ENCODE data around the gene ACP7.
"Not testable (repeated sequence)": the region's sequence is repeated elsewhere in the genome, so short reads cannot be mapped to it uniquely, and the experiment has no call there.

ACP7 gene

DNA sequence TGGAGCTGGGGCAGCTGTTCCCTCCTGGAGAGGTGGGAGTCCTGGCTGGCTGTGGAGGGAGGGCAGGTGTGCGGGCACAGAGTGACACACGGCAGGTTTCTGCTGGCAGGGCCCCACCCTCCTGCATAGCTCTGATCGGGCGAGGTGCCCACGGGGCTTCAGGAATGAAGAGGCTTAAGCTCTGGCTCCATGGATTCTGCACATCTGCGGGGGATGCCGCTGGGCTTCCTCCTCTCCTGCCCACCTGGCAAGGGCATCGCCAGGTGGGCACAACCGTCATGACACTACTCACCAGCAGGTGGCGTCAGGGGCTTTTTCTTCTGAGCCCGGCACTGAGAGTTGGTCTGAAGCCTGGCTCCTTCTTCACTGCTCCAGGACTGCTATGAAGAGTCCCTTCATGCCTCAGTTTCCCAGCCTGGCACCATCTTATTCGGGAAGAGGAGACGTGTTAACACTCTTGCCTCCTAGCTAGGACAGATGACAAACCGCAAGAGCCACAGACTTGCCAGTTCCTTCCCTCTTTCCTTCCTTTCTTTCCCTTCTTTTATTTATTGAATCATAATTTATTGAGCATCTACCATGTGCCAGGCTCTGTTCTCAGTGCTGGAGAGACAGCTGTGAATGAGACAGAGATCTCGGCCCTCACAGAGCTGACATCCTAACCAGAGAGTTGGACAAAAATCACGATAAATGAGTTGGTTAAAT is 26.2 kb downstream of the ACP7 start:
- DNase-seq: no peak

DNA sequence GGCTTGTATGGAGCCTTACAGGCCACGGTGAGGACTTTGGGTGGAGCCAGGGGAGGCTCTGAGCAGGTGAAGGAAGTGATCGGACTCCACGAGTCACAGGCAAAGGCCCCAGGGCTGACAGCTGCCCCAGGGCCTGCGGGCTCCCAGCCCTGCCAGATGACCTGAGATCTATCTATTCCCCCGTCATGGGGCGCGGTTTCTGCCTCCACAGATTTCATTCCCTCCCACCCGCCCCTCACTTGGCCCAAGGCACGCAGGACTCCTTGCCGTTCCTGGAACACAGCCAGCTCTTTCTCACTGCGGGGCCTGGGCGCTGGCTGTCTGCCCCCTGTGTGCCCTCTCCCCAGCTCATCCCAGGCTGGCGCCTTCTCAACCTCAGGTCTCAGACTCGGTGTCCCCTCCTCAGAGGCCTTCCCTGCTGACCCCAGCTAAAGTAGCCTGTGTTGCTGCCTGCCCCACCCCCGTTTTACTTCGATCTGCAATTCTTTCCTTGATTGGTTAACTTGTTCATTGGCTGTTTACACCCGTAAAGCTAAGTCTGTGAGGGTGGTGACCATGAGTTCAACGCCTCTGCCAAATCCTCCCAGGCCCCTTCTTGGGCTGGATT is 27.5 kb downstream of the ACP7 start:
- DNase-seq: no peak

DNA sequence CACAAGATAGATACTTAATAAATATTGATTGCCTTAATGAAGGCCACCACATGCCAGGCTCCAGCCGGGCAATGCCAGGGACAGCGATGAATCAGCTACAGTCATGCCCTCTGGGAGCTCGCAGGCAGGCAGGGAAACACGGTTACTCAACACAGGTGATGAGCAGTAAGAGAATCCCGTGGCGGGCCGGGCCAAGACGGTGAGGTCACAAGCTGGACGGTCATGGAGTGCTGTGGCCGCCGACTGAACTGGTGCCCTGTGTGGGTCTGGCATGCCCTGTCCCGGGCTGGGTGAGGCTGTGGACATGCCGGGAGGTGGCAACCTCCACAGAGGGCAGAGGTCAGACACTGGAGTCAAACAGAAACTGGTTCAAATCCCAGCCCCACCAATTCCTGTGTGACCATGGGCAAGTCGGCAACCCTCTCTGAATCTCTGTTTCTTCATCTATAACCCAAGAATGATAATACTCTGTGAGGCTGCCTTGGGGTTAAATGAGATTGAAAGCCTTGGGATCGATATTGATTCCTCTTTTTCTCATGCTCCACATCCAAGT is 28.2 kb downstream of the ACP7 start:
- no peak for DNase-seq

DNA sequence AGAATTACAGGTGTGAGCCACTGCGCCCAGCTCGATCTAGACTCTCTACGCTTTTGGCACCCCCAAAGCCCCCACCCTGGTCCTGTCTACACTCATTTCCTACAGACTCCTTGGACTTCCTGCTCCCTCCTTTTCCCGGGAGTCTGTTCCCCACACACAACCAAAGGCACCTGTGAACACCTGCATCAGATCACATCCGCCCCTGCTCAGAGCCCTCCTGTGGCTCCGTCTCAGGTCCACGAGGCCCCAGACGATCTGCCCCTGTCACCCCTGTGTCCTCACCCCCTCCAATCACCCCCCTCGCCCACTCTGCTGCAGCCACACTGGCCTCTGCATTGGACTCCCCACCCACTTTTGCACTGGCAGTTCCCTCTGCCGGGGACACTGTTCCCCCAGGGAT is 29.0 kb downstream of the ACP7 start:
- DNase-seq: no peak

DNA sequence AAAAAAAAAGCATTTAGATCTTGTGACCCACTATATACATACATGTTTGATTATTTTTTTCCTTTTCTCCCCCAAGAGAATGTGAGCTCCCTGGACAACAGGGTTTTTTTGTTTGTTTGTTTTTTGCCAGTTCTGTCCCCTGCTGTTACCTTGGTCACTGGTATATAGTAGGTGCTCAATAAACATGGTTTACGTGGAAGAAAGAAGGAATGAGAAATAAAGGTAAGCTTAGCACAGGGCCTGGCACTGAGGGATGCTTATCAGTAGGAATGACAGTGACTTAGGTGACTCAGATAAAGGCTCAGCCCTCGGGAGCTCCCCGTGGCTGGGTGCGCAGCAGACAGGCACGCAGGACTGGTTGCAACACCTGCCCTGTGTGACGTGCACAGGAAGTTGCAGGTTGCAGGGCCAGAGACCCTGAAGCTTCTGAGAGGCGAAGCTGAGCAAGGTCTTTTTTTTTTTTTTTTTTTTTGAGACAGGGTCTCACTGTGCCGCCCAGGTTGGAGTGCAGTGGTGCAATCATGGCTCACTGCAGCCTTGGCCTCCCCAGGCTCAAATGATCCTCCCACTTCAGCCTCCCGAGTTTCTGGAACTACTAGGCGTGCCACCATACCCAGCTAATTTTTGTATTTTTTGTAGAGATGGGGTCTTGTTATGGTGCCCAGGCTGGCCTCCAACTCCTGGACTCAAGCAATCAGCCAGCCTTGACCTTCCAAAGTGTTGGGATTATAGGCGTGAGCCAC is 31.1 kb downstream of the ACP7 start:
- DNase-seq: no peak

DNA sequence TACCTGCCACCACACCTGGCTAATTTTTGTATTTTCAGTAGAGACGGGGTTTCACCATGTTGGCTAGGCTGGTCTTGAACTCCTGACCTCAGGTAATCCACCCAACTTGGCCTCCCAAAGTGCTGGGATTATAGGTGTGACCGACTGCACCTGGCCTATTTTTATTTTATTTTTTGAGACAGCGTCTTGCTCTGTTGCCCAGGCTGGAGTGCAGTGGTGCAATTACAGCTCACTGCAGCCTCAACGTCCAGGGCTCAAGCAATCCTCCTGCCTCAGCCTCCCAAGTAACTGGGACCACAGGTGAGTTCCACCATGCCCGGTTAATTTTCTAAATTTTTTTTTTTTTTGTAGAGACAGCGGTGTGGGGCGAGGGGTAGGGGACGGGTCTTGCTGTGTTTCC is 32.9 kb downstream of the ACP7 start:
- DNase-seq: not testable (repeated sequence)

DNA sequence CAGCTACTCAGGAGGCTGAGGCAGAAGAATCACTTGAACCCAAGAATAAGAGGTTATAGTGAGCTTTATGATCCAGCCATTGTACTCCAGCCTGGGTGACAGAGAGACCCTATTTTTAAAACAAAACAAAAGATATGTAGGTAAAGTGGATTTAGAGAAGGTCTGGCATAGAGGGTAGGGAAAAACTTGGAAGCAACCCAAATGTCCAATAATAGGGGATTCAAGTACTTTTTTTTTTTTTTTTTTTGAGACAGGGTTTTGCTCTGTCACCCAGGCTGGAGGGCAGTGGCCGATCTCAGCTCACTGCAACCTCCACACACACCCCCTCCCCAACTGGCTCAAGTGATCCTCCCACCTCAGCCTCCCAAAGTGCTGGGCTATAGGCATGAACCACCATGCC is 35.7 kb downstream of the ACP7 start:
- DNase-seq: no peak

DNA sequence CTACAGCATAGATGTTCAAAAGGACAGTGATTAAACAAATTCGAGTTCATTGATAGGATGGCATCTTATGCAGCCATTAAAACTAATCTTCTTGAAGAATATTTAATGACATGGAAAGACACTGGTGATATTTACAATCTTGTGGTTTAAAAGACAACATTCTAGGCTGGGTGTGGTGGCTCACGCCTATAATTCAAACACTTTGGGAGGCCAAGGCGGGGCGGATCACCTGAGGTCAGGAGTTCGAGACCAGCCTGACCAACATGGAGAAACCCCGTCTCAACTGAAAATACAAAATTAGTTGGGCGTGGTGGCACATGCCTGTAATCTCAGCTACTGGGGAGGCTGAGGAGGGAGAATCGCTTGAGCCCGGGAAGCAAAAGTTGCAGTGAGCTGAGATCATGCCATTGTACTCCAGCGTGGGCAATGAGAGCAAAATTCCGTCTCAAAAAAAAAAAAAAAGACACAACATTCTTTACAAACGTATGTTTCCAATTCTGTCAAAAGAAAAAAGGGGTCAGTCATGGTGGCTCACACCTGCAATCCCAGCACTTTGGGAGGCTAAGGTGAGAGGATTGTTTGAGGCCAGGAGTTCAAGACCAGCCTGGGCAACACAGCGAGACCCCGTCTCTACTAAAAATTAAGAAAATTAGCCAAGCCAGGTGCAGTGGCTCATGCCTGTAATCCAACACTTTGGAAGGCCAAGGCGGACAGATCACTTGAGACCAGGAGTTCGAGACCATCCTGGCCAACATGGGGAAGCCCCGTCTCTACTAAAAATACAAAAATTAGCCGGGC is 39.0 kb downstream of the ACP7 start:
- DNase-seq: no peak

DNA sequence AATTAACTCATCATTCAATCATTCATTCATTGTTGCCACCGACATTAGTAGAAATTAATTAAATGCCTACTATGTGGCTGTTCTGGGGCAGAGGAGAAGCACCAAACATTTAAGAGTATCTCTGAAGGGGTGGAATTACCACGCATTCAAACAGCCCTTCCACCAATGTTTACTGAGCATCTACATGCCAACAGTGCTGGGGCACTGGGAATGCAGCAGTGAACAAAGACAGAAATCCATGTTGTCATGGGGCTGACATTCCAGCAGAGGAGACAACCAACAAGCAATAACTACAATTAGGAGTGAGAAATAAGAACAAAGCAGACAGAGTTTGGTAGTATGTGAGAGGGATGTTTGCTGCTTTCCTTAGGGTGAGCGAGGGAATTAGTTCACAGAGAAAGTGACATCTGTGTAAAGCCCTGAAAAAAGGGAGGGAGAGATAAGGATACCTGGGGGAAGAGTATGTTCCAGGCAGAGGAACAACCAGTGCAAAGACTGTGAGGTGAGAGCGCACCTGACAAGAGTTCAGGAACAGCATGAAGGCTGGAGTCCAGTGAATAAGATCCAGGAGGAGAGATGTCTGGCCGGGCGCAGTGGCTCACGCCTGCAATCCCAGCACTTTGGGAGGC is 40.1 kb downstream of the ACP7 start:
- no peak for DNase-seq

DNA sequence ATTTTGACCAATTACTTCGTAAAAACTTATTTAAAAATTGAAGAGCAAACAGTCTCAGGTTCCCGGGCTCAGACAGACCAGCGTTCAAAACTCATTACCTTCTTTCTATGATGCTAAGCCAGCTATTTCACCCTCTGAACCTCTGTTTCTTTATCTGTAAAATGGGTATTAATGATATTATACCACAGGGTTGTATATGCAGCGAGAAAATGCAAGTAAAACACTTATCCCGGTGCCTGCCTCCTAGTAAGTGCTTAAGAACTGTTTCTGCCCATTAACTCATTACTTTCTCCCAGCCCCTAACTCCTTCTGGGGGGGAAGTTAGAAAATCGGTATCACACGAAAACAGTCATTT is 41.0 kb downstream of the ACP7 start:
- DNase-seq: no peak

DNA sequence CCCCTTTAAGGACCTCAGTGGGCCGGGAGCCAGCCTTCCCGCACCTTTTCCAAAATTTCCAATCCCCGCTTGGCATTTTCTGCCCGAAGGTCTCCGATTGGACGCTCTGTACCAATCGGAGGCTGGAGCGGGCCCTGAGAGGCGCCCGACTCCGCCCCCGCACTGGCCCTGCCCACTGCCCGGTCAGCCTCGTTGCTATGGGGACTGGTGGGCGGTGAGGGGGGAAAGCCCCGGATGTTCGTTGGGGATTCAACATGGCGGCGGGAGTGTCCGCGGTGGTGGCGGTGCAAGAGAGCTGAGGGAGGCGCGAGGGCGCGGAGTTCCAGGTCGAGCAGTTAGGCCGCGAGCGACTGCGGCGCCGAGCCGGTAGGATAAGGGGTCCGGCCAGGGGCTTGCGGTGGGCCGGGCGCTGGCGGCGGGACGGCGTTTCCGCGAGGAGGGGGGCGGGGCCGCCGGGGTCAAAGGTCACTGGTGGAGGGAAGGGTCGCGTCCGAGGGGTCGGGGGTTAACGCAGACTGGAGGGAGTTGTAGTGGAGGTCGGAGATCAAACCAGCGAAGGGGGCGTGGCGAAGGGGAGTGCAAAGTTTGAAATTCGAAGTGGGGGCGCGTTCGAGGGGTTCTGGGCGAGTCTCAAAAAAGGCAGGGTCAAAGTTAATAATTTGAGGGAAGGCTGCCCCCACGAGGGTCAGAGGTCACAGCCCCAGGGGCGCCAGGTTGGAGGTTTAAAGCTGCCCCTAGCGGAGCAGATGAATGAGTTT is 41.6 kb downstream of the ACP7 start, which contains the start of gene PAK4:
Gene PAK4 (plus strand): TSS at position 233 of the 758 bp plus-strand sequence. CDS start 43,768 bp downstream, outside the sequence.
- DNase-seq: peak; percentile 89

DNA sequence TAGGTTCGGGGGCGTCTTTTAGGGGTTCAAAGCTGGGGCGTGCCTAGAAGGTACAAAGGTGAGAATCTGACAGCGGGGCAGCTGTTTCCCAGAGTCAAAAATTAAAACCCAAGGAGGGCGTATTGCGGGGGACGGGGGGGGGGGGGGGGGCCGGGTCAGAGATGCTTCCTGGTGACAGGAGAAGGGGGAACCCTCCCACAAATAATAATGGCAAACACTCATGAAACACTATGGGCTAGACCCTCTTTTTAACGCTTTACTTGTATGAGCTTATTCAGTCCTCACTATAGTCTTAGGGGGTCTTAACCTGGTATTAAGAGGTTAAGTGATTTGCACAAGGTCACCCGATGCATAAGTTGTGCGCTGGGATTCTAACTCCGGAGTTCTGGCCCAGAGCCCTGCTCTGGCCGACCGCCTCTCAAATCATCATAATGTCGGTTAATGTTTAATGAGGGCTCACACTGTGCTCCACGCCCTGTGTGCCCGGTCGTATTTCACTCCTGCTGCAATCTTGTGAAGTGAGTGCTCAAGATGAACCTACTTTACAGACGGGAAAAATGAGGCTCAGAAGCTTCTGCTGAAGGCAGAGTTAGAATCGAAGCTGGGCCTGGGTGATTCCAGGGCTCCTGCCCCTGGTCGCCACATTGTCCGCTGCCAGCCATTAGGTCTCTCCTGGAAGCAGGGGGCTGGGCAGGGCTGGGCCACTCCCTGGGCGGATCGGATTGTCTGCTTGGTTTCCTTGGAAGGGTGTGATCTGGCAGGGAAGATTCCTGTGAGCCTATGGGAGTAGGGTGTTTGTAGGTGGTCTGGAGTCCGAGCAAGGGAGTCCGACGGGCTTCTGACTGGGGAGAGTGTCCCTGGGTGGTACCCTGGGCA is 42.4 kb downstream of the ACP7 start:
- DNase-seq: no peak

DNA sequence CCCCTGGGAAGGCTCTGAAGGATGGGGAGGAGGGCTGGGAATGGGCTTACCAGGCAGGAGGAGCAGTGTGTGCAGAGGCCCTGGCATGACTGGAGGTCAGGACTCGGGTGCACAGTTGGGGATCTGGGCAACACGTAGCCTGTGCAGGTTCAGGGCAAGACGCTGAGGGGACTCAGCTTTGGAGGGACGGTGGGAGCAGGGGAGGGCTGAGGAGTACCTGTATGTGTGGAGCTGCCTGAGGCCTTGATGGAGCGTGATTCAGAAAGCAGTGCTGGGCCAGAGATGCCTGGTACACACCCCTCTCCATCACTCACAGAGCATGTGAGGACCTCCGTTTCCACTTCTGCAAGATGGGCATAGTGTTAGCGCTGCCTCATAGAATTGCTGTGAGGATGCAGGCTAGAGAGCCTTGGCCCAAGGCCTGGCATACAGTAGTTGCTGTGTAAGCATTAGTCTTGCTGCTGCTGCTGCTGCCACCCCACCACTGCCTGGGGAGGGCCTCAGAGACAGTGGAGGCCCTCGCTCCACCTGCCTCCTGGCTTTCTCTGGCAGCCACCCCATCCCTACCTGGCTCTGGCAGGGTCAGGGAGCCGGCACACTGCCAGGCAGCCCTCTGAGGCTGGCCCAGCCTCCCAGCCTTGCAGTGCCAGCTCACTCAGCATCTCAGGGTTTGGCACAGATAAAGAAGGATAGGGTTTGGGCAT is 43.8 kb downstream of the ACP7 start:
- no peak for DNase-seq

DNA sequence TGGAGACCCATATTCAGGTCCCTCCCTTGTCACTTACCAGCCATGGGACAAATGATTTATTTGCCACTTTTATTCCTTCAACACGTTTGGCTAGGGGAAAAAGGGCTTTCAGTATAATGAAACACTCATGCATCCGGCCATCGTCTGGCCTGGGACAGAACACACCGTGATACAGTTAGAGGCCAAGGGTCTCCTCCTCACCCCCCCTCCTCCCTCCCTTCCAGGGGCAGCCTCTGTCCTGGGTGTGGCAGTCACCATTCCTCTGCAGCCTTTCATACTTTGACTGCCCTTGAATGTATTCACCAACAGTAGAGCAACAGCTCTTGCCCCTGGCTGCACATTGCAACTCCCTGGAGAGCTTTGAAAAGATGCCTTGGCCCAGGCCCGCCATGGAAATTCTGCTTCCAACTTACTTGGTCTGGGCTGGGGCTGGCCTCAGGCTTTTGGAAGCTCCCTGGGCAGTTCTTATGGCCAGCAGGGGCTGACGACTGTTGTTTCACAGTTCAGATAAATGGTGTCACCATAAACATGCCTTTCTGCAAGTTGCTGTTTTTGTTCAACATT is 44.4 kb downstream of the ACP7 start:
- no peak for DNase-seq

DNA sequence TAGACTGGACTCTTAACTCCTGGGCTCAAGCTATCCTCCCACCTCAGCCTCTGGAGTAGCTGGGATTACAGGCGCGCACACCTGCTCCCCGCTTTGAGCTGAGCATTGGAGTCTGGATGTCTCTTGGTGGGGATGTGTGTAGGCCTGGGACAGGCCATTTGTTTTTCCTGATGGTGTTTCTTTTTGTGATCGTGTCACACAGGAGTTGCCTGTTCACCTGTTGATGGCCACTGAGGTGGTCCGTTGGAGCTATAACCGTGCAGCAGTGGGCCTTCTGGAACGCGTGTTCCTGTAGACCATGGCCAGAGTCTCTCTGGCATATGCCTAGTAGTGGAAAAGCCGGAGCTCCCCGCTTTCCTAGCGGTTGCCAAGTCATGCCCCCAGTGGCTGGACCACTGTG is 44.9 kb downstream of the ACP7 start:
- DNase-seq: no peak

DNA sequence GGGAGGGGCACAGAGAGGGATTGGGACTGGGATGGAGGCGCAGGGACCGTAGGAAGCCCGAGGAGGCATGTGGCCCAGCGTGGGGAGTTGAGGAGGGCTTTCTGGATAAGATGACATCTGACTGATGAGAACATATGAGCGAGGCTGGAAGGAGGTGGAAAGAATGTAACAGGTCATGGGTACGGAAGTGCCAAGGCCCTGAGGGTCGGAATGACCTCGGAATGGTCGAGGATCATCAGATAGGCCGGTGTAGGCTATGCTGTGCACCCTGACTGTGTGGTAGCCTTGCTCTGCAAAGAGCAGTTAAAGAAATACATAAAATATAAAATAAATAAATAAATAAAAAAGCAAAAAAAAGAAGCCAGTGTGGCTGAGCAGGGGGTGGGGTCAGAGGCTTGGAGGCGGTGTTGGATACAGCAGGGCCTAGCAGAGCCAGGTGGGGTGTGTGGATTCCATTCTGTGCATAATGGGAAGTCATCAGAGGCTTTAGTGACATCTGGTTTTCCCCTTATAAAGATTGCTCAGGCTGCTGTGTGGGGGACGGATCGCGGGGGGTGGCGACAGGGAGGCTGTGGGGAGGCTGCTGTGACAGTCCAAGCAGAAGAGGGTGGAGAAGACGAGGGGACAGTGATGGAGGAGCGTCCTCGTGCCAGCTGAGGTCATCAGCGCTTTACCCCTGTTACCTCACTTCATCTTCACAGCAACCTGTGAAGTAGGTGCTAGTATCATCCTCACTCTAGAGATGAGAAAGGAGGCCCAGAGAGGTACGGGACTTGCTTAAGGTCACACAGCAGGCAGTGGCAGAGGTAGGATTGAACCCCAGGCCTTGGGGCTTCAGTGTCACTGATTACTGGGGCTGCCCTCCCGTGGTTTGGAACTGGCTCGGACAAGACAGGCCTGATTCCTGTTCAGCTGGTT is 46.4 kb downstream of the ACP7 start:
- no peak for DNase-seq

DNA sequence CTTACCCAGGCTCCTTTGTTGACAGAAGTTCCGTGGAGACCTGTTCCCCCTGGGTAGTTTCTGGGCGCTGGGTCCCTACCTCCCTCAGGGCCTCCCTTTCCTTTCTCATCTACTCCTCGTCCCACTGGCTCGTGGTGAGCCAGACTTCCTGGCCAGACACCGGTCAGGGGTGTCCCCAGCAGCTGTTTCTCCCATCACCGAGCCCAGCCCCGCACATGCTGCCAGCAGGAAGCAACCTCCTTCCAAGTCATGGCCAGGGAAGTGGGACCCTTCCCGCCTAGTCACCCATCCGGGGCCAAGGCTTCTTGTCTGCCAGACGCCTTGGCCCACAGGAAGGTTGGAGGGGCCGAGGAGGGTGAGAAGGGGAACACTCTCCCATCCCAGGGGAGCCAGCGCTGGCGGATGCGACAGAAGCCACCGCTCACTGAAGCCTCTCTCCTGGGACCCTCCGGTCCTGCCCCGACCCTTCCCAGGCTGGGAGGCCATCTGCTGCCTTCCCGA is 47.1 kb downstream of the ACP7 start:
- no peak for DNase-seq

DNA sequence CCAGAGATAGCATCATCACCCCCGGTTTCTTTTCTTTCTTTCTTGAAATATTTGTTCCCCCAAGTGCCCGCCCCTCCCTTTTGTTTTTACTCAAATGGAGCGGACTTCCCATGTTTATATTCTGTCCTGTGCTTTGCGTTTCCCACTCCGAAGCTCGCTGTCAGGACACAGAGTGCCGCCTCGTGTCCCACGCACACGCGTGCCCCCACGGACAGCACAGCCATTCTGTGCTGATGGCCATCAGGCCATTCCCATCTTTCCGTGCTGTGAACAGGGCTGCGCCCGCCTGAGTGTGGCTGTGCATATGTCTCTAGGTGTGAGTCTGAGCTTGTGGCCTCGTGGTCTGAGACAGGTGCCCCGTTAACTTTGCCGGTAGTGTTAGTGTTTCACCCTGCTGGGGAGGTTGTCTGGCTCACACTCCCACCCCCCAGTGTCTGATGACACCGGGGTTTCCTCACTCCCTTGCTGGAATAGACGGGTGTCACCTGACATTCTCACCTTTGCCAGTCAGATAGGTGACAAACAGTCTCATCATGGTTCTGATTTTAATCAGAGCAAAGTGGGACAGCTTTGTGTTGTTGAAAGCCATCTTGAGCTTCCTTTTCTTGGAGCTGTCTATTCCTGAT is 48.3 kb downstream of the ACP7 start:
- DNase-seq: no peak

Measured in GF-D8 (cell line).